GM21619 (cell line): ENCODE results near the gene RUFY1.
"Not testable (repeated sequence)": the region's sequence is repeated elsewhere in the genome, so short reads cannot be mapped to it uniquely, and the experiment has no call there.

ENCODE experiments used
- ATAC-seq: cut with Tn5 transposase; IDR thresholded peaks from one replicate; pipeline ENCODE4 v1.9.1; 2021; ENCODE audit not compliant: unreplicated experiment

The RUFY1 gene

GRCh38 chr5:179536676-179537075, 13.7 kb upstream of the RUFY1 start:
- ATAC-seq, result no peak

DNA sequence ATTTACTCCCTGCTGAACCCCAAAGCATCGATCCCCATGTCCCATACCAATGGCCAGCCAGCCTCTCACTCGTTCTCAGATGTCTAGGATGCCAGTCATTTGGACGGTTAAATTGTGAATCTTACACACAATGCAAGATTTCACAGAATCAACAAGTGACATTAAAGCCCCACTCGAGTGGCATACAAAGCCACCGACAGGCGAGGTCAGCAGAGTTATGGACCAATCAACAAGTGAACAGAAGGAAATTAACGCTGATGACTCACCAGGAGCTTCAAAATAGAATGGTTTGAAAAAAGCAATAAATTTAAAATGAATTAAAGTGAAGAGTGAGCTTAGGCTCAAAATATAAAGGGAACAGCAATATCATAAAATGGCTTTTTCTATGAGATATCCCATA, 8.2 kb upstream of the RUFY1 start:
- no peak for ATAC-seq

- not testable (repeated sequence) for ATAC-seq
Observed at GRCh38 chr5:179543275-179543674, 7.1 kb upstream of the RUFY1 start.

DNA sequence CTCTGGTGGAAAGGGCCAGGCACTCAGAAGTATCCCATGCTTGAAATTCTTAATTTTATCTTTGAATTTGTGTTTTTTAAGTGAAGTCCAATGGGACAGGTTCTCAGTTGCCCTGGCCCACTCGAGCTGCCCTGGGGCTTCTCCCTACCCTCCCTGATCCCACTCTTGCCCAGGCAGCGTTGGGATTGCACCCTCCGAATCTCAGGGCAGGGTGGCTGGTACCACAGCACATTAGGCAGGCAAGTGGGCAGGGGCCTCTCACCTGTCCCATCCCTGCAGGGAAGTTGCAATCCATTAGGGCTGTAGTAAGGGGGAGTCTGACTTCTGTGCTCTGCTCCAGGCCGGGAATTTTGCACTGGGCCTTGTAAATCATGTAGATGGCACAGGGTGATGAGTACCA, 2.7 kb downstream of the RUFY1 start:
- ATAC-seq, result no peak

GRCh38 chr5:179553875-179554274, 3.5 kb downstream of the RUFY1 start:
- ATAC-seq, result no peak

GRCh38 chr5:179554981-179555380, 4.6 kb downstream of the RUFY1 start:
- ATAC-seq, result no peak

GRCh38 chr5:179558261-179558799, 8.0 kb downstream of the RUFY1 start:
- ATAC-seq, result not testable (repeated sequence)

DNA sequence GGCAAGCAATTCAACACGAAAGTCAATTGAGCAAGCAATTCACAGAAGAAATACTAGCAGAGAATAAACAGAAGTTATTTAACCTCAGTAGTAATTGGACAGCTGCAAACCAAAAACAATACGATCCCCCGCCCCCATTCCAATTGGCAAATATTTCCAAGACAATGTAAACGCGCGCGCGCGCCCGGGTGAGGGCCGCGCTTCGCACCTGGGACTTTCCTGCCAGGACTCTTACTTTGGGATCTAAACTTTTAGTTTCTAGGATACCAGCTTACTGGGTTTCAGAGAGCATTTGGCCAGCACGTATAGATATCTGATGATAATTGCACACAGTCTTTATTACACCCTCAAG, 8.6 kb downstream of the RUFY1 start:
- ATAC-seq, result no peak

GRCh38 chr5:179559284-179560252, 9.2 kb downstream of the RUFY1 start:
- peak; percentile 100 for ATAC-seq

DNA sequence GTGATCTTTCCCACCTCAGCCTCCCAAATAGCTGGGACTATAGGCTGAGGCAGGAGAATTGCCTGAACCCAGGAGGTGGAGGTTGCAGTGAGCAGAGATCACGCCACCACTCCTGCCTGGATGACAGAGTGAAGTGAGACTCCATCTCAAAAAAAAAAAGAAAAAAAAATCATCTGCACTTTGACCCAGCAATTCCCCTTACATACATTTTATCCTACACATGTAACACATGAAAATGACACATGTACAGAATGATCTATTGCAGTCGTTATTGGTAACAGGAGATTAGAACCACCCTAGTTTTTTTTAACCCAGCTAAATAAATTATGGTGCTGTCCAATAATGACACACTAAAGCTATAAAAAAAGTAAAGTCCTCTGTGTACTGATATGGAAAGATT, 14.2 kb downstream of the RUFY1 start:
- no peak for ATAC-seq

DNA sequence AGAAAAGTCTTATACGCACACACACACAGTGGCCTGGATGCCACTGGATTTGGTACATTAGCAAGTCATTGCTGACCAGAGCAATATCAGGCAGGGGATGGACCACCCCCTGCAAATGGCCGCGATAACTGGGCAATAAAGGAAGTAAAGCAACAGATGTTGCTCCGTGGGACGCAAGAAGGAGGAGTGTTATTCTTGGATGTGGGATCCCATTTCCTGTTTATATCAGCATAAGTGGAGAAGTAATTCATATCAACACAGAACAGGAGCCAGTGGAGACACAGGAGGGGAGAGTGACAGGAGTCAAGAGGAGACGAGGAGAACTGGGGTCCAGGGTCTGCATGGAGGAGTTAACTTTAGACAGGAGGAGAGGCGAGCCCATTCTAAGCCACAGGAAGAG, 18.4 kb downstream of the RUFY1 start:
- ATAC-seq, result no peak

DNA sequence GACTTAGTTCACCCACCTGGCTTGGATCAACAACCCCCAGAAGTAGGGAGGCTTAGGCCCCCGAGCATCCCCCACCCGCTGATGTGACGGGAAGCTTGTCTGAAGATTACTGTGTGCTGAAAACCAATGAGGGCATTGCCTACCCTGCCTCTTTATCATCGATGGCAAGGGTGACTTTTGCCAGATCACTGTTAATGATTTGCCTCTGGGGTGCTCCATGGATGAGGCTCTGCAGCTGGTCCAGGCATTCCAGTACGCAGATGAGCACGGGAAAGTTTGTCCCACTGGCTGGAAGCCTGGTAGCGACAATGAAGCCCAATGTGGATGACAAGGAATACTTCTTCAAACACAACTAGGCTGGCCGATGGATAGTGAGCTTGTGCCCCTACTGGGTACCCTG, 22.0 kb downstream of the RUFY1 start:
- no peak for ATAC-seq

- ATAC-seq, result no peak
Observed at GRCh38 chr5:179577286-179577960, 27.1 kb downstream of the RUFY1 start.

GRCh38 chr5:179585941-179586401, 35.6 kb downstream of the RUFY1 start:
- no peak for ATAC-seq

DNA sequence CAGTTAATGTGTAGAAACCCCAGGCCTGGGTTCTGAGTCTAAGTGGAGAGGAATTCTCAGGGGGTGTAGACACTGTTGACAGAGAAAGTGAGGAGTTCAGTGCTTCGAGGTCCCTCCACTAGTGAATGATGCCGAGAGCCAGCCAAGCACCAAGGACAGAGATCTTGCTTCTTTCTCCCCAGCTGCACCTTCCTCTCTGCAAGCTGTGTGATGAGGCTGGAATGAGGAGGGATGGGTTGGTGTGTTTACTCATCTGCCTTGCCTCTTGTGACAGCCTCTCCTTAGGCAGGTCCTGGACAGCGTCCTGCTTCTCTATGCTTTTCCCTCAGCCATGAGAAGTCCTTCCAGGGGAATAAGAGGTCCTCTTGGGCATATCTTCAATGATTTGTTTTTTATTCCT, 37.8 kb downstream of the RUFY1 start:
- ATAC-seq, result no peak

DNA sequence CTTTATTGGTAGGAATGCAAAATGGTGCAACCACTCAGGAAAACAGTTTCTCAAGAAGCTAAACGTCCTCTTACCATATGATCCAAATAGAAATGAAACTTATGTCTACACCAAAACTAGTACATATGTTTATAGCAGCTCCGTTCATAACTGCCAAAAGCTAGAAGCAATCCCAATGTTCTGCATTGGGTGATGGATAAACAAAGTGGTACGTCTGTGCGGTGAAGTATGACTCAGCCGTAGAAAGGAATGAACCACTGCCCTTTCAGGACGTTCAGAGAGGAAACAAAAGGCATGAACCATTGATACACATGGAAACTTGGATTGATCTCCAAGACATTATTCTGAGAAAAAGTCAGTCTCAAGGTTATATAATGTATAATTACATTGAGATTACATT, 45.6 kb downstream of the RUFY1 start:
- ATAC-seq, result no peak

GRCh38 chr5:179596421-179596820, 46.1 kb downstream of the RUFY1 start:
- ATAC-seq, result no peak

DNA sequence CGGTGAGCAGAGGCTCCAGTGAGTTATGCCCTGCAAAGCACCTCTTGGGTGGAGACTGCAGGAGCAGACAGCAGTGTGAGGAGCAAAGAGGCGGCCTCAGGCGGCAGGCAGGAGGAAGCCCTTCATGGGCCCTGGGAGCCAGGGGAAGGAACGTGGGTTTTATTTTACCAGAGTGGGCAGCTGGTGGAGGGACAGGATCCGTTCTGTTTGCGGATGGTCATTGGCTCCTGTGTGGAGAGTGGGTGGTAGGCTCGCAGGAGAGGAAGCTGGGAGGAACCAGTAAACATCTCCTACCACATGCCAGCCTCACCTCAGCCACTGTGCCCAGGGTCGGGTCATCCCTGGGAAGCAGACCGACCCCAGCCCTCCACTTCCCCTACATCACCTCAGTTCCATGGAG, 48.7 kb downstream of the RUFY1 start:
- ATAC-seq, result no peak

GRCh38 chr5:179599566-179599965, 49.2 kb downstream of the RUFY1 start:
- no peak for ATAC-seq

GRCh38 chr5:179599973-179600372, 49.6 kb downstream of the RUFY1 start:
- ATAC-seq, result no peak

DNA sequence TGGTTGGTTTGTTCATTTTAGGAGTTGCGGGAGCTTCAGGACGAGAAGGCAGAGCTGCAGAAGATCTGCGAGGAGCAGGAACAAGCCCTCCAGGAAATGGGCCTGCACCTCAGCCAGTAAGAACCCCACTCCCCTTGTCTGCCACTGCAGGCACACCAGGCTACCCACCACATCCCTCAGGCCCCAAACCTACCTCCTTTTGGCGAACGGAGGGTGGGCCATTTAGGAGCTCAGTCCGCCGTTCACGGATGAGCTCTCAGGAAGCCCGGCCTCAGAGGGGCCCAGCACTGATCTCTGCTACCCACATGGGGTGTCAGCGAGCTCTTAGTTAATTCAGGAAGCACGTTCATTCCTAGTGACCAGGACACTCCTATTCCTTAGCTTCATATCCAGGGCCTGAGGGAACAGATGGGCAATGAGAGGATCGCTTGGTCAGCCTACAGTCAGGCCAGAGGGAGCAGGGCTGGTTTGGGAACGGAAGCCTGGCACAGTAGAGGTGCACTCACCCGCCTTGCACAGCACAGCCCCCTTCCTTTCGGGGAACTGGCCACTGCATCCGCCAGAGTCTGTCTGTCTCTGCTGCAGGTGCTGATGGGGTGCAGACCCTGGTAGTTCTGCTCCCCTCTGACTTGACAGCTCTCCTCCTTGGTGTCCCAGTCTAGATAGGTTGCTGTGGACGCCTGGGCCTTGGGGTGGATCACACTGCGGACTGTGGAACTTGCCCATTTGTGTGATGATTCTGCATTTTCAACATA, 51.7 kb downstream of the RUFY1 start:
- no peak for ATAC-seq
